GM18867 (cell line): ENCODE data around the gene CERS2.

Experiments used
- ATAC-seq: cut with Tn5 transposase; IDR thresholded peaks from one replicate; pipeline ENCODE4 v1.9.1; 2021; ENCODE audit warnings: mild to moderate bottlenecking, moderate library complexity; ENCODE audit not compliant: unreplicated experiment

CERS2 gene, protein sequence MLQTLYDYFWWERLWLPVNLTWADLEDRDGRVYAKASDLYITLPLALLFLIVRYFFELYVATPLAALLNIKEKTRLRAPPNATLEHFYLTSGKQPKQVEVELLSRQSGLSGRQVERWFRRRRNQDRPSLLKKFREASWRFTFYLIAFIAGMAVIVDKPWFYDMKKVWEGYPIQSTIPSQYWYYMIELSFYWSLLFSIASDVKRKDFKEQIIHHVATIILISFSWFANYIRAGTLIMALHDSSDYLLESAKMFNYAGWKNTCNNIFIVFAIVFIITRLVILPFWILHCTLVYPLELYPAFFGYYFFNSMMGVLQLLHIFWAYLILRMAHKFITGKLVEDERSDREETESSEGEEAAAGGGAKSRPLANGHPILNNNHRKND

DNA sequence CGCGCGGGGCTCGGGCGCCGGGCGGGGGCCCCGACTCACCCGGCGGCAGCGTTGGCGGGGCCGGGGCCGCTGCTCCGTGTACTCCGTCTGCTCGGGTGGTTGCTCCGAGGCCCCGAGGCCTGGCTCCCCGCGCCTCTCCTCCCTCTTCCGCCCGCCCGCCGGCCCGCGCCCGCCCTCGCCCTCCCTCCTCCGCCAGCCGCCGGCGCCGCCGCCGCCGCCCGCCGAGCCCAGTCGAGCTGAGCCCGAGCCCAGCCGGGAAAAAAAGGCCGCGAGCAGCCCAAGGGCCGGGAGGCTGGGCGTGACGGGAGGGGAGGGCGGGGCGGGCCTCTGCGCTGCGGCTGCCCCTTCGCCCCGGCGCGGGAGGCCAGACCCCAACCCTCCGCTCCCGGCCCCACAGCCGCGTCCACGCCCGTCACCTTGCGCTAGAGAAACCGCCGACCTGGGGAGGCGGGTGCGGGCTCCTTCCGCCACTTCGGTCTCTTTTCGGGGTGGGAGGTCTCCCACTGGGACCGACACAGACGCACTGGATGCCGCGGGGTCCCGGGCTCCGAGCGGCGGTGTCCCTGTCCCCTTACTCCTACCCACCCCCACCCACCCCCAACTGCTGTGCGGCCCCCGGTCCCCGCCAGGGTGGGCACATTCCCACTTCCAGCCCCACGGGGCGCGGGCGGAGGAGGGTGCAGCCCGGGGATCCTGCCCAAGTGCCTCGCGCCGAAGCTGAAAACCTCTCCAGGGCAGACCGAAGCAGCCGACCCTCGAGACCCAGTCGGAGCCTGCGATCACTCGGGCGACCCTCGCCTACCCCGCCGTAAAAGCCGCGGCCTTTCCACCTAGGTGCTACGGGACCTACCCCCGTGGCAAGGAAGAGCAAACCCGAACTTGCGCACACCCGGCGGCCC lies at the start of gene CERS2:
TSS of gene CERS2 (minus strand) at position 256 of the 899 bp plus-strand sequence. CDS start 5,745 bp downstream, outside the sequence.
- peak; percentile 56 for ATAC-seq

DNA sequence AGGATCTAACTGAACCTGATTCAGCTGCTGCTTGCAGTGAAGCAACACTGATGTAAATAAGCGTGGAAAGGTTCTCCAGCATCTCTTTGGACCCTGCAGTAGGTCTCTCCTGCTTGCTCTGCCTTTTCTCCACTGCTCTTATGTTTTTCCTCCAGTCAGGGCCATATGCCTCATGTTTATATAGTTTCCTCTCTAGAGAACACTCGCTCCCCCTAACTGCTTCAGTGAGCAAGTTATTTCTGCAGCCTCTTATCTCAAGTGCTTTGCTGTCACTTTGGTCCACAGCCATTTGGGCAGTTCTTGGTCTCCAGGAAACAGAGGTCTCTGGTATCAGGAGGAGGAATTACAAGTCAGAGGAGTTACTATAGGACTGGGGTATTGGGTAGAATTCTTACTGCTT lies 38.9 kb upstream of the CERS2 start:
- no peak for ATAC-seq

DNA sequence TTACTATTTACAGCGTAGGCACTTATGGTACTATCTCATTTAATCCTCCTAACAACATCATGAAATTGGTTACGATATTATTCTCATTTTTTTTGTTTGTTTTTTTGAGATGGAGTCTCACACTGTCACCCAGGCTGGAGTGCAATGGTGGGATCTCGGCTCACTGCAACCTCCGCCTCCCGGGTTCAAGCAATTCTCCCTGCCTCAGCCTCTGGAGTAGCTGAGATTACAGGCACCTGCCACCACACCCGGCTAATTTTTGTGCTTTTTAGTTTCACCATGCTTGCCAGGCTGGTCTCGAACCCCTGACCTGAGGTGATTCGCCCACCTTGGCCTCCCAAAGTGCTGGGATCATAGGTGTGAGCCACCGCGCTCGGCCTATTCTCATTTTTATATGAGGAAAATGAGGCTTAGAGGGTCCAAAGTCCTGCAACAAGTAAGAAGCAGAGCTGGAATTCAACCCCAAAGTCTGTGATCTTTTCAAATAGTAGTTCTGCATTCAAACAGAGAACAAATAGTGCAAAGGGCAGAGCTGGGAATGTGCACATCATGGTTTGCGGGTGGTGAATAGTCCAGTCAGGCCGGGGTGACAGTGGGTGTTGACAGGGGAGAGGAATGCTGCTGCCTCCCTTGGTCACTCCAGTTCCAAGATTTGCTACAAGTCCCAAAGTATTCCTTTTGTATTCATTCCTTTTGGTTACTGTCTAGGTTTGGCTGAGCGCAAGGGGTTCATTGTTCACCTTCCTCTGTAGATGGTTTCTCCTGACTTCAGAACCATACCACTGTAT lies 38.2 kb upstream of the CERS2 start:
- ATAC-seq: no peak

DNA sequence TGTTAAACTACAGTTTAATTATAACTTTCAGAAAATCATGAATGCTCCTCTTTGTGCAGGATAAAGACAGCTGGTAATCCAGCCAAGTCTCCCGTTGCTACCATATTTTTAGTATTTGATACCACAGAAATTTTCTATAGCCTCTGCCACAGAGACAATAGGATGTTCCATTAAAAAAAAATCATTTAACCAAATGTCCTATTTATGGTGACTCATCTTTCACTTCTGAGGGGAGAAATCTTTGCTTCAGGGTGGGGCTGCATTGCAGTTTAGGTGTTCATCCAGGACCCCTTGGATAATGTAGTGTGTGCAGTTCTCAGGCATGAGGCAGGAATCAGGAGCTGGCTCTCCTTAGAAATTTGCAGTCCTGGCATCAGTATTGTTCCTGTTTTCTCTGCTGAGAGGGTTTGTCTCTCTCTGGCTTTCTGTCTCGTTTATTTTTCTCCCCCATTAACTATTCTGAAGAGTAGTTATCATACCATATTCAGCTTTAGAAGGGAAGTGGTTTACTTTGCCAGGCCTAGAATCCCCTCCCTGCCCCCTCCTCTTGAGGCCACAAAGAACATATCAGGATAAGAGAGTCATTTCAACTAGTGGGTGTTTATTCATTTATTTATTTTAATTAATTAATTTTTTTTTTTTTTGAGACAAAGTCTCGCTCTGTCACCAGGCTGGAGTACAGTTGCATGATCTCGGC lies 36.7 kb upstream of the CERS2 start:
- no peak for ATAC-seq

DNA sequence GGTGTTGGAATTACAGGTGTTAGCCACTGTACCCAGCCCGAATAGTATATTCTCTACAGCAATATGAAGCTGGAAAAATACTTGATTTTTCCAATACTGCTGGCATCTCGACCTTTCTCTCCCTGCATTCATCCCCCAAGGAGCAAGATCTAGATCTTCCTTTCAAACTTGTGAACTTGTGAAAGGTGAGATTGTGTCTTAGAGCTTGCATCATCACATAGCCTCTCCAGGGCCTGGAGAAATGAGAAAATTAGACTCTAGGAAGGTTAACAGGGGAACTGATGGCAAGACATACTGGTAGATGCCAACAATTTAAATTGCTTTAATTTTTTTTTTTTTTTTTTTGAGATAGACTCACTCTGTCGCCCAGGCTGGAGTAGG lies 35.7 kb upstream of the CERS2 start:
- no peak for ATAC-seq

DNA sequence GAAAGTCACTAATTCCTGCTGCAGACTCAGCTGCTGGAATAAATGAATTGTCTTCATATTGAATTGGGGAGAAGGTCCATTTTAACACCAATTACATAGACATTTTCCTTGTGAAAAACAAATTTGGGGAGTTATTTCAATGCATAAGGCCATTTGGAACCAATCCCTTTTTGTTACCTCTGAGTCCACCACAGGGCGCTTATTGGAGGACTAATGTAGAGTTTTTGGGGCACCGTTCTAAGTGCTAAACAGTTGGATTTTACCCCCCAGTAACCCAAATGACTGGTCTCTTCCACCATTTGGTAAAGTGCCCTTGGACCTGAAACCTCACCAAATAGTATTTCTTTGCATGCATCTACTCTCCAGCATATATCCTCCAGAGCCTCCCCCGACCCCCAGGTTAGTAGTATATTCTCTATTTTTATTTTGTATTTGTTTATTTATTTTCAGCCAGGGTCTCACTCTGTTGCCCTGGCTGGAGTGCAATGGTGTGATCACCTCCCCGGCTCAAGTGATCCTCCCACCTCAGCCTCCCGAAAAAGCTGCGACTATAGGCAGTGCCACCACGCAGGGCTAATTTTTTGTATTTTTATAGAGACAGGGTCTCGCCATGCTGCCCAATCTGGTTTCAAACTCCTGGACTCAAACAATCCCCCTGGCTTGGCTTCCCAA lies 35.2 kb upstream of the CERS2 start:
- no peak for ATAC-seq

DNA sequence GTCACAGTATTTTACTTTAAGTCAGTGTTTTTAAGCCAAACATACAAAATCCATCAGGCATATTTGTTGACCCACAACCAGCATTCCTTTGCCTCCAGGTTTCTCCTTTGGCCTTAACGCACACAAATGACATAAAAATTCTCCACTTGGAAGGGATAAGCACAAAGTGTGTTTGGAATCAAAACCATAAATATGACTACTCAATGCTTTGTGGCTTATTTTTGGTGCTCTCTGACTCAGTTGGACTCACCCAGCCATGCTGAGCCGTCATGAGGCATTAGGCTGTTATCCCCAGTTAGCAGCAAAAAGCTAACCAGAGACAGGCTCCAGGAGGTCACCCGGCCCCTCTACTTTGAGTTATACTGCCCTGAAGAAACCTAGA lies 34.6 kb upstream of the CERS2 start:
- no peak for ATAC-seq

DNA sequence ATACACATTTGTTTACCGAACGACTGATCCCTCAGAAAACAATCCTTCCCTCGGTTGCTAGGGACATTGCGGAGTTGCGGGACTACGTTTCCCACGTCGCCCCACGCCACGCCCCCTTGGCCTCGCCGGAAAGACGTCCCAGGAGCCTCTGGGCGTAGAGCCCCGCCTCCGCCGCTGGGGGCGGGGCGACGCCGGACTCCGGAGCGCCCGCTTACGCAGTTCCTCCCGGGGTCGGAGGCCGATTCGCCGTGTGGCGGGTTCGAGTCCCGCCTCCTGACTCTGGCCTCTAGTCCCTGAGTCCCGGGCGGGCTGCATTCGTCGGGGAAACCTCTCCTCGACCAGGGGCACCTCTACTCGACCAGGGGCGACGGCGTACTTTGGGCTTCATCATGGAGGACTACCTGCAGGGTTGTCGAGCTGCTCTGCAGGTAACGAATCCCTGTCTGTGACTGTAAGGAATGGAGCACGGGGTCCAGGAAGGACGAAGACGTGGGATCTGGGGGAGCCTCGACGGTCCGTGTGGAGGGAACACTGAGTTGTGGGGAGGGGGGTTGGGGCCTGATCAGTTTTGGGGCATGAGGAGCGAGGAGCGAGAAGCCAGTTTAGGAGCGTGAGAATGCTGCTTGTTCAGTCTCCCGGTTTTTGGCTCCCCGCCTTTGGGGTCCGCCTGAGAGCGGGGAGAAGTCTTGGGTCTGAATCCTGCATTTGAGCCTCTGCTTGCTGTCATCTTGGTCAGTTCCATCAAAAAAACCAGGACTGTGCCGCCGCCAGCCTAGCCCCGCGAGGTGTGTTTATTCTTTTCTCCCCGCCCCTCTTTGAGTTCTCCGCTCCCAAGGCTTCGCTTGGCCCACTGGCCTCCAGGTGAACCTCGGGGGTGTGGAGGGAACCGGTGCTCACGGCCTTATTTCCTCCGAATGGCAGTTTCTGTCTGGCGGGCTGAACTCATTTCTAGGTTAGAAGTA lies 33.9 kb upstream of the CERS2 start, which contains the start of gene PRUNE1:
TSS of gene PRUNE1 (plus strand) at position 206 of the 962 bp plus-strand sequence. CDS start at position 390, 184 bp downstream.
- peak; percentile 81 for ATAC-seq

DNA sequence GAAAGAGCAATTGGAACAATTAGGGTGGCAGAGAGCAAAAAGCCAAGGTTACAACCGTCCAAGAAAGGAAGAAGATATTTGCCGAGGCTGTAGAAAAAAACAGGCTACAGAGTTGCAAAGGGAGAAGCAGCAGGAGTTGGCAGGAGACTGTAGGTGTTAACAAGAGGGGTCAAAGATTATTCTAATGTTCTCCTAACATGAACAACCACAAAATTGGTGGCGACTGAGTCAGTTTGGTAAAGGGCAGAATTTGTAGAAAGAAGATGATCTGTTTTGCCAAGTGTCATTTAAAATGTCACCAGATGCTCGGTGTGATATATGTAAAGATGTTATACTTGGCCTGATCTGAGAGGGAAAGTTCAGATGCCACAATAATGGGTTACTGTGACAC lies 33.2 kb upstream of the CERS2 start:
- ATAC-seq: no peak

DNA sequence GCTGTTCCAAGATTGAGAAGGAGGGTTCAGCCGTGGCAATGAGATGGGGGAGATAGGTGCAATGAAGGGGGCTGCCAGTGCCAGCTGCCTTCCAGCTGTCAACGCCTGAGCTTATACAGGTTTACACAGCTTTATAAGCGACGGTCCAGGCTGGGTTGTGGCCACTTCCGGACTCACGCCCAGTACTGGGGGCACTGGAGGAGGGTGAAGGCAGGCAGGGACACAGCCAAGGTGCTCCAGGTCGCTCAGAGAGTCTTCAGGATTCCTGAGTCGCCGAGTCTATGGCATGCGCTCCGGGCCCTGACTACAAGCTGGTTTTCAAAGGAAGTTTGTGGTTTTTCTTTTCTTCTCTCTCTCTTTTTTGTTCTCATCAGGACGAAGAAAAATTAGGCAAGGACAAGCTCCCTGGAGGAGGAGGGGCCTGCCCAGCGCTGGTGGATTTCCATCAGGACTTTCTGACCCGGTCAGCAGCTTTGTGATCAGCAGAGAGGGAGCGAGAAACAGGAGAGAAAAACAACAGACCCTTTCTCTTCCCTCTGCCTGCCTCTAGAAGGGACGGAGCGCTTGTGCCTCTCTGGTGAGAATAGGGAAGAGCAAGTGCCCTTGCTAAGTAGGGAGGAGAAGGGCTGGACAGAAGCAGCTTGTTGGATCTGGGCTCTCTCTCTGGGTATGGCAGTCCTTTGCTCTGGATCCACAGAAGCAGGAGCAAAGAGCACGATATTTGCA lies 31.9 kb upstream of the CERS2 start, which contains the start of gene MINDY1:
TSS of gene MINDY1 (minus strand) at position 576 of the 726 bp plus-strand sequence. CDS start 4,285 bp downstream, outside the sequence.
- no peak for ATAC-seq

DNA sequence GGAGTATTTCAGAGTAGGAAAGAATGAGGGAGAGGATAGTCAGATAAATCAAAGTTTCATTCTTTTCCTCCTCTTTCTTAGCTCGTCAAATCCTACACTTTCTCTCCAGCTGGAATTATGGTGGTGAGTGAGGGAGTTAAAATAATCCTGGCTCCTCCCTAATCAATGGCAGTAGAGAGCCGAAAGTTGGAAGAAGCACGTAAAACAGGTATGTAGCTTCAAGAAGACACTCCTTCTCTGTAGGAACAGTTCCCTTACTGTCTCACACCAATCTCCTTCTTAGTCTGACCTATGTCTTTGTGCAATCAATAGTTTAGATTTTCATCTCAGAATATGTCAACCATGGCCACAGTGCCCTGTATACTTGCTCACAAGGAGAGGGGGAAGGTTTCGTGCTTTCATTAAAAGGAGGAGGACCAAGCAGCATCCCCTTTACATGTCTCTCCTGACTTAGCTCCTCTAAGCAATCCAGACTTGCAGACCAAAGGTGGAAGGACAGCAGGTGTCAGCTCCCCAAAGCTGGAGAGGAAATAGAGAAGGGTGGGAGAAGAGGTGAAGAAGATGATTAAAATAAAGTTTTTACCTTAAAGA lies 31.2 kb upstream of the CERS2 start:
- ATAC-seq: no peak

DNA sequence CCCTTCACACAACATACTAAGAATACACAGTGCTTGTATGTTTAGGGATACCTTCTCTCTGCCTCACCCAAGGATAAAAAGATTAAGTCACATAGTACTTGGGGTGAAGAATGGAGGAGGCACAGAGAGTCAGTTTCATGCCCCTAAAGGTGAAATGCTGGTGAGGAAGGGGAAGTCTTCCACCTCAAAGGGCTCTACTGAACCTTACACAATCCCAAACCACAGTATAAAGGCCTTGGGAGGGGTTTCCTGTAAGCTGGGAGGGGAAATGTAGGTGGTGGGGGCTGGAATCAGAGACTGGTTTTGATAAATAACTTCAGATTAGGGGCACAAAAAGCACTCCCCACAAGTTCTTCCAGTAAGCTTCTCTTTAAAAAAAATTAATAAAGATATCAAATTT lies 28.5 kb upstream of the CERS2 start:
- ATAC-seq: no peak

DNA sequence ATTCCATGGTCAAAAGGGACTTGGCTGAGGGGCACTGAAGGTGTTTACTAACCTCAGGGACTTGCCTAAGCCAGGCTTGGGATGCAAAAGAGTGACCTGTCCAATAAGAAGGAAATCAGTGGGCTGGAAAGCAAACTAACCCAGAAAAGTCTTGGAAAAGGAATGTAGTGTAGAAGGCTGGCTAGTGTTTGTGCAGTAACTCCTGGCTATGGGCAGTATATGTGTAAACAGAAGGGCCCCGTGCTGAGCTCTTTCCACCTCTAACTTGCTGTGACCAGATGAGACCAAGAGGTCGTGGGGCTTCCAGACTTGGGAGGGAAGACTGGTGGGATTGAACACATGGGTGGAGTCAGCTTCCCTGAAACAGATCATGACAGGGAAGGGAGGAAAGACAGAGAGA lies 28.0 kb upstream of the CERS2 start:
- no peak for ATAC-seq

DNA sequence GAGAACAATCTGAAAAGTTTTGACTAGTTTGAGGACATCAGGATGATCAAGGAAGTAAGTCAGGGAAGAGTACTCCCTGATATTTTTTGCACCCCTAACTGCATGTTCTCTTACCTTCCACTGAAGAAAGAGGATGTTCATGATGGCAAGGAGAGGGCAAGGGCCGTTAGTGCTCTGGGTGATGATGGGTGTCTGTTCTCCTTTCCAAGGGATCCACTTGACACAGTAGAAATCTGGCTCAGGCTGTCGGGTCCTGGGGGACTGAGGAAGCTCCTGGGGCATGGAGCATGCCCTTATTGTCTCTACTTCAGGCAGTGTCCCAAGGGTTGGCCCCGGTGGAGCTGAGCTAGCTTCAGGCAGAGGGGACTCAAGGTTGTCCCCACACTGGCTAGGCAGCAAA lies 27.4 kb upstream of the CERS2 start:
- ATAC-seq: no peak

DNA sequence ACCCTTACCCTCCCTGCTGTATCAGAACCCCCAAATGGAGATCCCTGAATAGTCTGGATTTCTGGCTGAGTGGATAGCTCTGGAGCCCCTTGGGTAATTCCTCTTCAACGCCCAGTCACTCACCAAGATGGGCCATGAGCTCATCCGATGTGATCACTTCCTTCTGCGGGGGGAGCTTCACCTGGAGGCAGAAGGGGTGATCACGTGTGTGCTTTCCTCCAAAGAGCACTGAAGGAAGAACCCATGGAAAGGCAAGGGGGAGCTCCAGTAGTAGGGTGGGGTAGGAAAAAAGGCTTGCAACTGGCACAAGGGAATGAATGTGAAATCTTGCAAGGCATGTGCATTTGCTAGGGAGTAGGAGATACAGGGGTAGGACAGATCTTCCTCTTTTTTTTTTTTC lies 27.0 kb upstream of the CERS2 start:
- no peak for ATAC-seq

DNA sequence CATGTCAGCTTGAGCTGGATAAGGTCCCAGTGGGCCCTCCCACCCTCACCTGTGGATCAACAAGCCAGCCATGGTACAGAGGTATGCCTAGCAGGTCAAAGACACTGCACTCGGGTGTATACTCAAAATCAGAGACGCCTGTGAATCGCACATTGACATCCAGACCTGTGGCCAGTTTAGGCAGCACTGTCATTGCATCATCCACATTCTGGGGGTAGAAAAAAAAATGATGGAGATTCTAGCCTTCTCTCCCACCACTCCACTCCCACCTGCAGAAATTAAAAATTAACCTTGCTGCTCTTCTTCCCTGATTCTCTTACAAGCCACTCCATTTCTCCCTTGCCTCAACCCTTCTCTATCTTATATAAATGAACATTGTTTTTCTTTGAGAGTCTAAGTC lies 25.8 kb upstream of the CERS2 start:
- no peak for ATAC-seq

DNA sequence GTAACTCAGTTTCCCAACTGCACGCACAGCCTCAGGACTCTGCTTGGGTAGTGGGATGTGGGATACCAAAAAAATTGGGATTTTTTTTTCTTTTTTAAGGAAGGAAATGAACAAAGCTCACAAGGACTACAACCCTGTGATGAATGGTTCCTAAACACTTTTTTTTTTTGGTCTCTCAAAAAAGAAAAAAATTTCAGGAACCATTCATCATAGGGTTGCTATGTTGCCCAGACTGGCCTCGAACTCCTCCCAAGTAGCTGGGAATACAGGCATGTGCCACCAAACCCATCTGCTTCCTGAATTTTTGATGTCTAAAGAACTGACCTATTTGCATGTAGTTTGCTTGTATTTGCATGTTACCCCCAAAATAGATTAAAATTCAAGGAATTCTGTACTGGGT lies 25.3 kb upstream of the CERS2 start:
- ATAC-seq: no peak
